ENCODE data around the gene IKZF2.

- TF ChIP-seq CTCF (IDR thresholded peaks at IDR 0.05; ENCODE audit: insufficient read depth, low read length) (no peak), POLR2AphosphoS5 (IDR thresholded peaks at IDR 0.05; ENCODE audit: low read depth) (no peak)
Measured at GRCh38 chr2:213187833-213188532, 36.6 kb upstream of the IKZF2 start.

Measured in HL-60 (cell line).